GM06990 (cell line): ENCODE results near the gene BCAP31.
"Not testable (repeated sequence)": the region's sequence is repeated elsewhere in the genome, so short reads cannot be mapped to it uniquely, and the experiment has no call there.

Source experiments
- DNase-seq: peaks from one replicate; pipeline ENCODE4 v3.0.0-alpha.2; 2011; ENCODE audit not compliant: insufficient read length; ENCODE audit errors: extremely low read depth
- H3K27me3 ChIP-seq: replicated peaks from 2 replicates; pipeline ENCODE4 v1.6.0; 2011; ENCODE audit warnings: low read length; ENCODE audit not compliant: control insufficient read depth, insufficient read depth
- H3K36me3 ChIP-seq: 2 replicates; pipeline ENCODE4 v1.5.1; 2011; ENCODE audit warnings: low read length; ENCODE audit not compliant: control insufficient read depth, insufficient read depth
- H3K4me3 ChIP-seq: replicated peaks from 2 replicates; pipeline ENCODE4 v1.5.1; 2011; ENCODE audit warnings: low read depth, mild to moderate bottlenecking, control low read depth, low read length
- TF ChIP-seq, protein P1 (sequence below): IDR thresholded peaks from 2 replicates; pipeline ENCODE4 v1.5.1; 2011; ENCODE audit warnings: low read length, control low read depth, mild to moderate bottlenecking, inconsistent platforms; ENCODE audit not compliant: insufficient read depth, poor library complexity, severe bottlenecking

Gene BCAP31

DNA sequence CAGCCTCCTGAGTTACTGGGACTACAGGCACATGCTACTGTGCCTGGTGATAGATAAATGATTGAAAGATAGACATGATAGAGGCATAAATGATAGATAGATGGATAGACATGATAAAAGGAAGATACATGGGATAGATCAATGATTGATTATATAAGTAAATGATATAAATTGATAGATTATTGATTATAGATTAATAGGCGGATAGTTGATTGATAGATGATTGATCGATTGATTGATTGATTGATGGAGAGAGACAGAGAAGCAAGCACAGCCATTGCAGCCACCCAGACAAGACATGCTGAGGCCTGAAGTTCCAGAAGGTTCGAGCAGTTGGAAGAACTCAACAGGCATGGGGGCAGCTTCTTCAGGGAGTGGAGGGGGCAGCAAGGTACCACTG, 22.2 kb upstream of the BCAP31 start:
- Histone ChIP-seq H3K27me3 (no peaks in the 10 kb centered on the region), H3K36me3 (no peaks in the 10 kb centered on the region)
- TF ChIP-seq, protein P1, sequence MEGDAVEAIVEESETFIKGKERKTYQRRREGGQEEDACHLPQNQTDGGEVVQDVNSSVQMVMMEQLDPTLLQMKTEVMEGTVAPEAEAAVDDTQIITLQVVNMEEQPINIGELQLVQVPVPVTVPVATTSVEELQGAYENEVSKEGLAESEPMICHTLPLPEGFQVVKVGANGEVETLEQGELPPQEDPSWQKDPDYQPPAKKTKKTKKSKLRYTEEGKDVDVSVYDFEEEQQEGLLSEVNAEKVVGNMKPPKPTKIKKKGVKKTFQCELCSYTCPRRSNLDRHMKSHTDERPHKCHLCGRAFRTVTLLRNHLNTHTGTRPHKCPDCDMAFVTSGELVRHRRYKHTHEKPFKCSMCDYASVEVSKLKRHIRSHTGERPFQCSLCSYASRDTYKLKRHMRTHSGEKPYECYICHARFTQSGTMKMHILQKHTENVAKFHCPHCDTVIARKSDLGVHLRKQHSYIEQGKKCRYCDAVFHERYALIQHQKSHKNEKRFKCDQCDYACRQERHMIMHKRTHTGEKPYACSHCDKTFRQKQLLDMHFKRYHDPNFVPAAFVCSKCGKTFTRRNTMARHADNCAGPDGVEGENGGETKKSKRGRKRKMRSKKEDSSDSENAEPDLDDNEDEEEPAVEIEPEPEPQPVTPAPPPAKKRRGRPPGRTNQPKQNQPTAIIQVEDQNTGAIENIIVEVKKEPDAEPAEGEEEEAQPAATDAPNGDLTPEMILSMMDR: no peak

DNA sequence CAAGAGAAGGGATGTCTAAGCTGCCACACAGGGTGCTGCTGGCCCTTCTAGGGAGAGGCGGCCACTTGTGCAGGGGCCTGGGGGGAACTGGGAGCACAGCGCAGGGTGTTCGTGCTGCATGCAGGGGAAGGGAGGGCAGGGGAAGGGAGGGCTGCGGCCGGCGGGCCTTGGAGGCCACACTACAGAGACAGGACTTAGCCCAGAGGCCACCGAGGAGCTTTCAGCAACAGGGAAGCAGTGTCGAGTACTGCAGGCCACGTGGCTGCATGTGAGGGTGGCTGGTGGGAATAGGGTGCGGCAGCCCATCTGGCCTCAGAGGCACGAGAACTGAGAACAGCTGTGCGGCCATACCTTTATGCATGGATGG, 20.9 kb upstream of the BCAP31 start:
- not testable (repeated sequence) for H3K4me3 ChIP-seq, H3K27me3 ChIP-seq, H3K36me3 ChIP-seq, DNase-seq

More for the DNA sequence above, 22.2 kb upstream of the BCAP31 start:
- DNase-seq: no peak
- H3K4me3 ChIP-seq: no peak overlapping the region

DNA sequence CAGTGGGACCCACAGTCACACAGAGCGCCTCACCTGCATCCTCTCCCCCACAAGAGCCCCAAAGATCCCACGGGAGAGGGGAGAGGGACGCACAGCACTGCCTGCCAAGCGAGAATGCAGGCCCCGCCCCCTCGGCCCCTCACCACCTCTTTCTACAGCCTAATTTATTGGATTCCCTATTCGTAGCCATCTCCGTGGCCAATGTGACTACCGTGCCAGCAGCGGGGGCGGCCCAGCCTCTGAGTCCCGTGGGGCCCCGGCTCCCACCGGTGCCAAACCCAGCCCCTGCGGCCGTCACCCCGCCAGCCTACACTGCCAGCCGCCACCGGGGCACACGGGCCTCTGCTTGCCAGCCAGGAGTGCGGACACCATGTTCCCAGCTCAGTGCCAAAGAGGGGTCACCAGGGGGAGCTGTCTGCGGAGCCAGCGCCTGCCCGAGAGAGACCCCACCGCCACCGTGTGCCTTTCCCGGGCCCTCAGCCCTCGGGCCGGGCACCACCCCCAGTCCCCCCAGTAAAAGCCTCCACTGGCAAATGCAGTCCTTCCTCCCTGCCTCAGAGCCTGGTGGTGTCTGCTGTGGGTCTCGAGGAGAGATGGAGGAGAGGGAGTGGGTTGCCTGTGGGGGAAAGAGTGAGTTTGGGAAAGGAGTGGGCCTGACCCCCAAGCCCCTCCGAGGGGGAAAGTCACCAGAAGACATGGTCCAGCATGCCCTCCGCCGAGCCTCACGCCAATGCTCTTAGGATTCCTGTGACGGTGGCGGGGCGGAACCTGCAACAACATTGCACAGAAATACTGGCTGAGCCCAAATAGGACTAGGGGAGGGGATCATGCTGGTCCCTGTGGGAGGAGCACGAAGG, 20.3 kb upstream of the BCAP31 start:
- H3K27me3 ChIP-seq: no peaks in the 10 kb centered on the region
- DNase-seq: no peak
- TF ChIP-seq, protein P1: peak; percentile 18
- no peak overlapping the region for H3K4me3 ChIP-seq
- H3K36me3 ChIP-seq: no peaks in the 10 kb centered on the region

DNA sequence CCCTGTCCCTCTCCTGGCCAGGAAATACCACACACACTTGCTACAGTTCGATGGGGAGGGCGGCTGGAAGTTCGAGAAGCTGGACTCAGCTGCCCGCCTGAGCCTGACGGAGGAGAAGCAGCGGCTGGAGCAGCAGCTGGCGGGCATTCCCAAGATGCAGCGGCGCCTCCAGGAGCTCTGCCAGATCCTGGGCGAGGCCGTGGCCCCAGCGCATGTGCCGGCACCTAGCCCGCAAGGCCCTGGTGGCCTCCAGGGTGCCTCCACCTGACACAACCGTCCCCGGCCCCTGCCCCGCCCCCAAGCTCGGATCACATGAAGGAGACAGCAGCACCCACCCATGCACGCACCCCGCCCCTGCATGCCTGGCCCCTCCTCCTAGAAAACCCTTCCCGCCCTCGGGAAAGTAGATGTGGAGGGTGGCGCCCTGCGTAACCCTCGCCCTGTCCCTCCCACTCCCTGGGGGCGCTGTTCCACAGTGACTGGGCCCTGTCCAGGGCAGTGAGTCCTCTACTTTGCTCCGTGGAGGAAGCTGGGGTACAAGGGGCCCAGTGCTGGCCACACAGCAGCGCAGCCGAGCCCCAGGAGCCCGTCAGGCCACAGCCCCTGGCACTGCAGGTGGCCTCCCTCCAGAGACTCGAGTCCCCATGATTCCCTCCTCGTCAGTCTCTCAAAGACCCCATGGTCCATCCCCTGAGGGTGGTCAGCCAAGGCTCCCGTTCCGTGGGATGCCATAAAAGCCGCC, 19.5 kb upstream of the BCAP31 start:
- DNase-seq, H3K27me3 ChIP-seq, H3K36me3 ChIP-seq, H3K4me3 ChIP-seq: not testable (repeated sequence)

DNA sequence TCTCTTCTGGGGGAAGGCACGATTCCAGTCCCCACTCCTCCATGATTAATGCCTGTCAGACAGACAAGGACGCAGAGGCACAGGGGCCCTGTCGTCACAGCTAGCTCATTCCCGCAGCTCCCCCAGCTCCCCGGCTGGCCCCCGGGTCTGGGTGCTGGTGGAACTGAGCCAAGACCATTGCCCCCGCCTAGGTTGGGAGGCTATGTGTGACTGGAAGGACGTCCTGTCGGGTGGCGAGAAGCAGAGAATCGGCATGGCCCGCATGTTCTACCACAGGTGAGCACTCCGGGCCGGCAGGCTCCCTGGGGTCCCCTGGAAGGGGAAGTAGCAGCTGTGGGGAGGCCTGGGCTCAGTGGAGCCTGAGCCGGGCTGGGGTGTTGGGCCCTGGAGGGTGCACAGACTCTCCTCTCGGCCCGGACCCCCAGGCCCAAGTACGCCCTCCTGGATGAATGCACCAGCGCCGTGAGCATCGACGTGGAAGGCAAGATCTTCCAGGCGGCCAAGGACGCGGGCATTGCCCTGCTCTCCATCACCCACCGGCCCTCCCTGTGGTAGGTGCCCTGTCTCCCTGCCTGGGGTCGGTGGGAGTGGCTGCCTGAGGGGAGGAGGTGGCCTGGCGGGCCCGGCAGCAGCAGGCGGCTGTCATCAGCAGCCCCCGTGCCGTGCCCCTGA, 18.7 kb upstream of the BCAP31 start:
- not testable (repeated sequence) for DNase-seq, H3K4me3 ChIP-seq, H3K36me3 ChIP-seq, H3K27me3 ChIP-seq

DNA sequence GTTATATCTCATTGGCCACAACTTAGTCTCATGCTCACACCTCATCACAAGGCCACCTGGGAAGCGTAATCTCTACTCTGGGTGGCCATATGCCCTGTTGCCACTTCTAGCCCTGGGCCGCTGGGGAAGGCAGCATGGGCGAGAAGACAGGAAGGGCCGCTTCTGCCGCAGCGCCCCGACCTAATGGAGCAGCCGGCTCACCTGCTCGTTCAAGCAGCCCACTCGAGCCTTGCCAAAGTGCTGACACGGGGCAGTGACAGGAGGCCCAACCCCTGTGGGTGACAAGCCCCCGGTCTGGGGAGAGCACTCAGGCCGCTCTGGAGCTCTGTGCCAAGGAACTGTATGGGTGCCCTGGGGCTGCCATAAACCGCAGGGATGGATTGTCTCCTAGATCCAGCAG, 17.9 kb upstream of the BCAP31 start:
- not testable (repeated sequence) for DNase-seq, H3K27me3 ChIP-seq, H3K36me3 ChIP-seq, H3K4me3 ChIP-seq

- Histone ChIP-seq H3K36me3 (no peaks in the 10 kb centered on the region), H3K27me3 (no peaks in the 10 kb centered on the region), H3K4me3 (no peak overlapping the region)
- TF ChIP-seq, protein P1: no peak
- DNase-seq: no peak
These were observed 17.3 kb upstream of the BCAP31 start for GRCh38 chrX:153741446-153741845.
